Embryonic facial prominence (tissue), 1 donor: Measurements from ENCODE around the gene BTBD6.

ENCODE experiments used
- DNase-seq: peaks from one replicate; pipeline ENCODE4 v3.0.0-alpha.2; 2016; ENCODE audit errors: extremely low spot score

The BTBD6 gene

DNA sequence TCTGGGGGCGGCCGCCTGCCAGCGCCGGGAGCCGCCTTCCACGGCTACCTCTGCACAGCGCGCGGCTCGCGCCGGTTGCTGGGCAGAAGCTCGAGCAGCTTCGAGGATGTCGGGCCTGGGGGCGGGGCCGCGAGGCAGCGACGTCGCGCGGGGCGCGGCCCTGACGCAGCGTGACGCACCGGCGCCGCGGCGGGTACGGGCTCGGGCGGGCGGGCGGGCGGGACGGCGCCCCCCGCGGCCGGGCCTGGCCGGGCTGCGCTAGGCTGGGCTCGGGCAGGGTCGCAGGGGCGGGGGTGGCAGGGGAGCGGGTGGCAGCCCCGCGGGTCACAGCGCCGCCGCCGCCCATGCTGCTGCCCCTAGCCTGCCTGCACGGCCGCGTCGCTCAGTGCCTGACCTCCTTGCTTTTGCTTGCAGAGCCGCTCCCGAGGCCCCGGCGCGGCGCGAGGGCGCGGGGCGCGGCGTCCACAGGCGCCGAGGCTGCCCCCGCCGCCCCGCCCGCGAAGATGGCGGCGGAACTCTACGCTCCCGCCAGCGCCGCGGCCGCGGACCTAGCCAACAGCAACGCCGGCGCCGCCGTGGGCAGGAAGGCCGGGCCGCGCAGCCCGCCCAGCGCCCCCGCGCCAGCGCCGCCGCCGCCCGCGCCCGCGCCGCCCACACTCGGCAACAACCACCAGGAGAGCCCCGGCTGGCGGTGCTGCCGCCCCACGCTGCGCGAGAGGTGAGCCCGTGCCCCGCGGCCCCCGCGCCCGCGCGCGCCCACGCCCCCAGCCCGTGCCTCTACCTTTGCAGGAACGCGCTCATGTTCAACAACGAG is at the start of gene BTBD6:
TSS of gene BTBD6 (plus strand) at position 166 of the 814 bp plus-strand sequence. CDS start at position 345, 179 bp downstream.
- DNase-seq = peak; percentile 57

DNA sequence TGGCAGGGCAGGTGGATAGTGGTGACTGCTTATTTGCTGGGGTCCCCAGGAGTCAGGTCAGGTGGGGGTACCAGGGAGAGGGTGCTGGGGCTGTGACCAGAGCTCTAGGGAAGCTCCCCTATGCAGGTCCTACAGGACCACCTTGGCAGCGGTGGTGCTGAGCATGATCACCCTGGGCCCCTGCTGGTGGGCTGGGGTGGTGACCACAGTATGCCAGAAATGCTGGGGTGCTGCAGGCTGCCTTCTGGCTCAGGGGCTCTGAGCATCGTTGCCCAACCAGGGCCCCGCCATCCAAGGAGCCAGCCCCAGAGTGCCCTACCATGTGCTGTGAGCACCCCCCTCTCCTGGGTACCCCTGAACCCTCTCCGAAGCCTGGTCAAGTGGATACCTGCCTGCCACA is 49.7 kb upstream of the BTBD6 start:
- no peak for DNase-seq

DNA sequence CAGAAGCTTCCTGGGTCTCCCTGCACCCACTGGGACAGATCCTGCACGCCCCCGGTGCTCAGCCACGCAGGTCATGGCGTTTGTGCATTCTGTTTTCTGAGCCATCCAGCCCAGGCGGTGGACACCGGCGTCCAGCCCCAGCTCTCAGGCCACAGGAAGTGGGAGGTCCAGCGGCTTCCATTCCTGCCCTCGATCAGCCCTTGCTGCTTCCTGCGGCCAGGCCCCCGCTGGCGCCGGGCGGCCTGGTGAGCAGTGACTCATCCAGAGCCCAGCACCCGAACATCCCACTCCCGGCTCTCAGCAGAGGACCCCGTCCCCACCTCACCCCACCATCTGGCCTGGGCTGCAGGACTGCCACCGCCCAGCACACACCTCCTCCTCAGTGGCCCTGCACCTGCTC is 49.2 kb upstream of the BTBD6 start:
- no peak for DNase-seq

DNA sequence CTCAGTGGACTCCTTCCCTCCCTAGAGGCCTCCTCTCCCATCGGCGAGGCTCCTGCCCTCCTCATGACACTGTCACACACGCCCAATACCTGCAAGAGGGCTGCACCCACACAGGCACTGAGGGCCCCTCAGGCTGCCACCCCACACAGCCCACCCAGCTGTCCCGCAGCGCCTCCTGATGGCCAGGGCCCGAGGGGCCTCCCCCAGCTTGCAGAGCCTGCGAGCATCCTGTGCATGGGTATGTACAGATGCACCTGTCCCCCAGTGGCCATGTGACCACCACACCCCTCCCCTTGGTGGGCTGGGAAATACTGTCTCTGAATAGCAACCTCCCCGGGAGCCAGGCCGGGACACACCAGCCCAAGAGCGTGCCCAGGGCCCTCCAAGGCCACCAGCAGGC is 48.3 kb upstream of the BTBD6 start:
- no peak for DNase-seq

DNA sequence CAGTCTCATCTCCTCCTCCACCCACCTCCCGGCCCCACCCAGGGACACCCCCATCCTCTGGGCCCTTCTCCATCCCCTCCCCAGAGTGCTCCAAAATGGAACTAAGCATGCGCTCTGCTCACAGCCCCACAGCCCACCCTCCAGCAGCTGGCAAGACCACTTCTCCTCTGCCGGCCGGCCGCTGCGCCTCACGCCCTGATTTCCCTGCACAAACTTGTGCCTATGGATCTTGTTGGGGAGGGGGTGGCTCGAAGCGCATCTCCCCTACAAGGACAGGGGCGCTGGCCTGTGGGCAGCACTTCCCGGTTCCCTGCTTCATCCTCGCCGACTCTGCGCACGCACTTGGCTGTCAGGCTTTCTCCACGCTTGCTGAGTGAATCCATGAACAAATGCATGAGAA is 47.7 kb upstream of the BTBD6 start:
- no peak for DNase-seq

DNA sequence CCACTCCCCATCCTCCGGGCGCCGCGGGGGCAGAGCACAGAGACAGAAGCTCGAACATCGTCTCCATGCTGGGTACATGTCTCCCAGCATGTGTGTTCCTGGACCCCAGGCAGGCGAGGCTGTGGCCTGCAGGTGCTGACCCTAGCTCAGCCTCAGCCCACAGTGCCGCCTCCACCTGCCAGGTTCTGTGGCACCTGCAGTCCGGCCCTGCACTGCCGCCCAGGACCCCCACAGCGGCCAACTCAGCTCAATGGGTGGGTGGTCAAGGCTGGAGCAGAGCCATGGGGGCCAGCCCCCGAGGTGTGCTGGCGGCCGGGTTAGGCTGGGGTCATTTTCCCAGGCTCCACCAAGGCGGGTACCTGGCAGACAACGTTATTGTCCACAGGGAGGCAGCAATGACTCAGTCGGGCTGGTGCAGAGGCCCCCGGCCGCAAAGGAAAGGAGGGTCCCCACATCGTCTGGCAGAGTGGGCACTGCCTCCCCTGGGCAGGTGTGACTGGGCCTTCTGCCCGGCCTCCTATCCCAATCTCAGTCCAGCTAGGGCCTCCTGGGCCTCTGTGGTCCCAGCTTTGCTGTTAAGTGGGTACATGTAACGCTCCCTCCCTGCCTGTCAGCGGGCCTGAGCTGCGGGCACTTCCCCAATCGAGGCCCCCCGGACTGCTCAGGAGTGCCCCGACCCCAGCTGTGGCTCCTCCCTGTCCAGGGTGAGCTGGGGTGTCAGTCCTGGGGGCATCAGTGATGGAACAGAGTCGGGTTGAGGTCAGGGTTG is 47.0 kb upstream of the BTBD6 start:
- DNase-seq = no peak

DNA sequence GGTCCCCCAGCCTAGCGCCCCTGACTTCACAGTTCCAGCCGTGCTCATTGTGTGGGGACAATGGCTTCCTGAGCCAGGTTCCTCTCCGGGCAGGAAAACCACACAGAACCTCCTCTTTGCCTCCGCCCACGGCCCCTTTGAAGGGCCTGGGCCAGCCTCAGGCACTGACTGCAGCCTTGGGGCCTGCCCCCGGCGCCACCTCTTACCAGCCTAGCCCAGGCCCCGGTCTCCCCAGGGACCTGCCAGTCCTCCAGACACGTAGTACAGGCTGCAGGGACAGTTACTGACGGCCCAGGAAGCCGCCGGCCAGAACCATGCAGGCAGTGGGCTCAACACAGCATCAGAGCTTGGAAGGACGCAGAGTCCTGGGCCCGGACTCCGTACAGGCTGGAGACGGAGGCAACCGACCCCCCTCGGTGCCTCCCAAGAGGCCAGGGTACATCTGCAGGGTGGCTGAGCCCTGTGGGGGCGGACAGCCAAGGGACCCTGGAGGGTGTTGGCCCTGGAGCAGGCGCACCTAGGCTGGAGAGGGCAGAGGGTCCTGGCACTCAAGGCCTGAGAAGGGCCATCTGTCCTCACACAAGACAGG is 46.3 kb upstream of the BTBD6 start:
- no peak for DNase-seq

DNA sequence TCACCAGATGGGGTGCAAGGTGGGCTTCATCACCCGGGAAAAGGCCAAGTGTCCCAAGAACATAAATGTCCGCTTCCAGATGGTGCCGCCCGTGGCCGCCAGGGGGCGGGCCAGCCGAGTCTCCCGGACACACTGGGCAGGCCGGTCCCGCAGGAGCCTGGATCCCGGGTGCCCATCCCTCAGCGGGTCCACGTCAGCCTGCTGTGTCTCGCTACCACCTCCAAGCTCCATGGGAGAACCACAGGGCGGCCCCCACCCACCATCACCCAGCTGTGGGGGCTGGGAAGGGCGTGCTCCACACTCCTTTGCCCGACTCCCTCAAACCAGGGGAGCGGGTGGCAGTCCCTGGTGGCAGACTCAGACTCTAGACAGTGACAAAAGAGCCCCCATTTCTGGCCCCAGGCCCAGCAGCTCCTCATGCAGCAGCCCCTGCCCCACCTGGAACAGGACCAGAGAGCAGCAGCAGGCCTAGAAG is 45.2 kb upstream of the BTBD6 start:
- no peak for DNase-seq

DNA sequence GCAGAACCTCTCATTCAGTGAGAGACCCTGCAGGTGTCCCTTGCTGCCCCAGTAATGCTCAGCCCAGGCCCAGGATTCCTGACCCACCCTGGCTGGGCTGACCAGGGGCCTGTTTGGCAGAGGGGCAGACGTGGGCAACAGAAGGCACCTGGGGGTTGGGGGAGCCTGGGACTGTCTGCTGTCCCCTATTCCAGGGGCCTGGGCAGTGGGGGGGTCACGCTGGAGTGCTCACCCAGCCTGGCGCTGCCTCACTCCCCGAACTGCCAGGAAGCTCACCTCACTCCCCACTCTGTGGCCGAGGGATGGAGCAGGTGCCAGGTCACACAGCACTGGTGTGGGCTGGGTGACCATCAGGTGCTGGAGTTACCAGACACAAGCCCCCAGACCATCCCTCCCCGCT is 44.6 kb upstream of the BTBD6 start:
- no peak for DNase-seq

DNA sequence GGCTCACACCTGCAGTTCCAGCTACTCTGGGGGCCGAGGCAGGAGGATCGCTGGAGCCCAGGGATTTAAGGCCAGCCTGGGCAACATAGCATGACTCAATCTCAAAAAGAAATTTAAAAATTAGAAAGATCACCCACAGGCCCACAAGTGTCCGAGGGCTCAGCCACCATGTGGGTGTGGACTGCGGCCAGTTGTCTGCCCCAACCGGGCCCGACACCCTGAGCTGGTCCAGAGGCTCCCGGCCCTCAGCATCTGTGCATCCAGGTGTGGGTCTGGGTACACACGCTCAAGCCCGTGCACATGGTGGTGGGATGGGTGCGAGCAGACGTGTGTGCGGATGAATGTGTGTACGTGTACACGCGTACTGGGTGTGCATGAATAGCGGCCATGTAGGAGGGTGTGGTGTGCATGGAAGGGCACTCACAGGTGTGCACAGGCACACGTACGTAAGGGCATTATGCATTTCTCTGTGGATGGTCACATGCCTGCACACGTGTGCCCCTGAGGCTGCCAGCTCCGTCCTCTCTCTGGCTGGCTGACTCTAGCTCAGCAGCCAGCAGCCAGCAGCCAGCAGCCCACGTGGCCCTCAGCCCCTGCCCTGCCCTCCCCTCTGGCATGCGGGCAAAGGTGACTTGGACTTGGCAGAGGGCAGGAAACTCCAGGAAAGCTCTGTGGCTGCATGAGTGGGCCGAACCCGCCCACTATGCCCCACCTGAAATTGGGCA is 44.0 kb upstream of the BTBD6 start:
- no peak for DNase-seq

DNA sequence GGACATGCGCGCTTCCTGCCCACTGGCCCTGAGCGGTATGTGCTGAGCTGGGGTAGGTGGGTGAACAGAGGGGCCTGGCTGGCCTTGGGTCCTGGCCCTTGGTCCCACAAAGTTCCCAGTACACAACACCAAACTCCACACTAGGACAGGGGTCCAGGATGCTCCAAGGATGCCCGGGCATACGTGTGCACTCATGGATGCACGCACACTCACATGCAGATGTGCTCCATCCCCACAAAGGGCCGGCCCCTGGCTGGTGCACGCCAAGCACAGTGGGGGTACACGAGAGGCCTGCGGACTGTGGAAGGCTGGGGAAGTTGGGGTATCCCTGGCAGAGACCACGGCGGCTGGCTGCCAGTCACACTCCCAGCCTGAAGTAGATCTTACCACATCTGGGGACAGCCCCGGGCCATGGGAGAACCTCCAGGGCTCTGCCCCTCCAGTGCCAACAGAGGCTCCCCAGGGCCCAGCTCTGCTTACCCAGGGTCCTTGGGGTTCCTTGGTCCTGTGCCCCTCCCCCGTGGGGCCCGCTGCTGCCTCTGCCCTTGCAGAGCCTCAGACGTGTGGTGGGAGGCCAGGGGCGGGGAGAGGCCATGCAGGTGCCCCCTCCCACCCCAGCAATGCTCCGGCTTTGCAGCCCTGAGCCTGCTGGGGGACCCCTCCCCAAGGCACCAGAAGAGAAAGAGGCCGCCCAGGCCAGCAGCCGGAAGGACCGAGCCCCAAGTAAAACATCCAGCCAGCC is 43.2 kb upstream of the BTBD6 start:
- no peak for DNase-seq

DNA sequence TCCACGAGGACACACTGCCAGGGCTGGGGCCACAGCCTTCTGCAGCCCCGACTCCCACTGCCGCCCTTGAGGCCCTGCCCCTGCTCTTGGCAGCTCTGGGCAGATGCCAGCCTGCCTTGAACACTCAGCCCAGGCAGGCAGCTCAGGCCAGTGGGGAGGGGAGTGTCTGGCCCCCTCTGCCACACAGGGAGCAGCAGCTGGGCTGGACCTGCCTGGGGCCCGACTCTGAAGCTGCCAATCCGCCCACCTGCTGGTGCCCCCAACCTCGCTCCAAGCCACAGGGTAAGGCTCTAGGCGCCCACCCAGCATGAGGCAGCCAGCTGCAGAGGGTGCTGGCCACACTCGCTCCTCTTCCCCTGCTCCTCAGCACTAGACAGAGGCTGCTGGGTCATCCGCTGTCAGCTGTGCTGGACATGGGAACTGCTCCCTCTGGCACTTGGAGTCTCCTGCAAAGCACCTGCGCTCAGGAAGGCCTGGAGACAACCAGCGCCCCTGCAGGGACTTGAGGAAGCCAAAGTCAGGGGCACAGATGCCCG is 42.6 kb upstream of the BTBD6 start:
- no peak for DNase-seq

DNA sequence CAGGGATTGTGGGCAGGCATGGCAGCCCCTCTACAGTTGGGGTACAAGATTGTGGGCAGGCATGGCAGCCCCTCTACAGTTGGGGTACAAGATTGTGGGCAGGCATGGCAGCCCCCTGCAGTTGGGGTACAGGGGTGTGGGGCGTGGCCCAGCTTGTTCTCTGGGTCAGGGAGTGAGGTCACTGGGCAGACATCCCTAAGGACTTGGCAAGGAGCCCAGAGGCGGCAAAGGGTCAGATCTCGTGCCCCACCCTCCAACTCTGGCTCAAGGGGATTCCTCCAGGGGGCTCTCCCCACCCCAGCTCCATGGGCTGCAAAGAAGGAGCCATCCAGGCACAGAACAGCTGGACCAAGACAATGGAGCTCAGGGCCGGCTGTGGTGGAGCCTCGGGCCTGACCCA is 41.5 kb upstream of the BTBD6 start:
- no peak for DNase-seq

DNA sequence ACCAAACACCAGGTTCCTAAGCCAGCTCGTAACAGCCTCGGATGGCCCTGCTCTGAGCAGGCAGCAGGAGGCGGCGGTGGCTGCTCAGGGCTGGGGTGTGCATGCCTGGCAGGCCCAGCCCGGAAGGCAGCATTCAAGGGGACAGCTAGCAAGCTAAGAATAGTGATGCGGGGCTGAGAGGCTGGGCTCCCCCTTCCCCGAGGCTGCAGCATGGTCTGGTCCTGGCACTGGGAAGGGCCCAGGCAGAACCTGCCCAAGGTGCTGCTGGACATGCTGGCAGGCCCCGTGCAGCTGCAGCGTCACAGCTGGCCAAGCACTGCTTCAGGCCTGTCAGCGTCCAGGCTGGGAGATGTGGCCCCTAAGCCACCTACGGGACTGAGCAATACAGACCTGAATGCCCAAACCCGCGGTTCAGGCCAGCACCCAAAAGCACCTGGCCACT is 40.9 kb upstream of the BTBD6 start:
- no peak for DNase-seq

DNA sequence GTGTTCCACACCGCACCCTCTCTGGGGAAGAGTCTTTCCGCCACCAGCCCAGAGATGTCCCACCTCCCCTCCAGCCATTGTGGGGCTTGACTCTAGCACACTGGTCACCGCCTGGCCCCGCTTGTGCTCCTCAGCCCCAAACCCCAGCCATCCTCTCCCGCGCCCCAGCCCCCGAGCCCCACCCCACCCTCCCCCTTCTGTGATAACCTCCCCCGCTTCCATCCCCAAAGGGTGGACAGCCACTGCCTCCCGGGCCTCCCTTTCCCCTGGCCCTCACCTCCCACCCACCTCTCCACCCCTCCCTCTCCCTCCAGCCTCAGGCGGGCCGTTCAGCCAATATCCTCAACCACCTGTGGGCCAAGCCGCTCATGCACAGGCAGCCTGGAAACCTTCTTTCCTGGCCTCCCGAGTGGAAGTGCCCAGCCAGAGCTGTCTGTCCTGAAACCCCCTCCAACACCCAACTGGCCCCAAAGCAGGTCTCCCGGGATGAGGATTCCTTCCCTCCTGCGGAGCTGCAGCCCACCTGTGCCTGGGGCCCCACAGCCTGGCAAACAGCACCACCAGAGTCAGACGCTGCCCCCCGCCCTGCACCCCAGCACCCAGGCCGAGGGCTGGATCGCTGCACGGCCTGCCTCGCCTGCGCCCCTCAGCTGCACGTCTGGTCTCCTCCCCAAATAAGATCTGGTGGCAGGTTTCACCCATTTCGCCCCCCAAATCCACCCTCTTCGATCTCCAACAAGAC is 40.2 kb upstream of the BTBD6 start:
- no peak for DNase-seq

DNA sequence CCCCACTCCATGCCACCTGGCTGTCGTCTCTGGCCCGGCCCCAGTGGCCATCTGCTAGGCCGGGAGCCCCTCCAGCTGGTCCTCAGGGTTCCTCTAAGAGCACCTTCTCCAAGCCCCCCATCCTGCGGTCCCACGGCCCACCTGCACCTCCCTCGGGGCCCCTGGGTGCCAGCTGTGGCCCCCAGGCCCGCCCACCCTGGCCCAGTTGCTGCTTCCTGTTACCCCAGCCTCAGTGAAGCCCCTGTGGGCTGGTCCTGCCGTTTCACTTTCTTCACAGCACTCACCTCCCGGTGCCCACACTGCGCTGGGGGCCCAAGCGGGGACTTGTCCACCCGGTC is 39.6 kb upstream of the BTBD6 start:
- DNase-seq = no peak

DNA sequence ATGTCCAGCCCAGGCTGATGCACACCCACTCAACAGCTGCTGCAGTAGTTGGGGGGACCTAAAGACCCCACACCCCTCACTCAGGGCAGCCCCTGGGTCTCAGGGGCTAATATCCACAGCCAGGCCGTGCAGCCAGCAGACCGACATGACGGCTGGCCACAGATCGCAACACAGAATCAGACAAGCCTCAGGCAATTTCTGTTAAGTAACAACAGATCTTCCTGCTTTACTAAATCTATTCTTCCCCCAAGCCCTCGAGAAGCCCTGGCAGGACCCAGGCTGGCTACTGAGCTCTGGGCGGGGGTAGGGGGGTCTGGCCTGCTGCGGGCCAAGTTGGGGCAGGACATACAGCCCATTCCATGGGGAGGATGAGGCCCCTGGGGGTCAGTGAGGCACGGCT is 39.2 kb upstream of the BTBD6 start:
- DNase-seq = no peak

DNA sequence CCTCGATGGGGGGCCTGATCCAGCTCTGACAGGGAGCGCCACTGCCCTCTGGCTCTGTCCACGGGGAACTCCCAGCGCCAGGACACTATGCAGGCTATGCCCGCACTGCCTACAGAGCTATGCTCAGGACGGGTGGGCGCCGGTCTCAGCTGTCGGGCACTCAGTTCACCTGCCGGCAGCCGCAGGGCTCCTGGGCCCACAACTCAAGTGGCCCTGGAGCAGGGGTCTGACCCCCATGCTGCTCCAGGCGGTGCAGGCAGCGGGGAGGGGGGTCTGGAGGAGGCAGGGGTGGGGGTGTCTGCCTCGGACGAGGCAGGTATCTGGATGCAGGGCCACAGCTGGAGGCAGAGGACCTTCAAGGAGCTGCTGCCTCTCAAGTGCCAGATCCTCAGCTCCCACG is 38.7 kb upstream of the BTBD6 start:
- no peak for DNase-seq

DNA sequence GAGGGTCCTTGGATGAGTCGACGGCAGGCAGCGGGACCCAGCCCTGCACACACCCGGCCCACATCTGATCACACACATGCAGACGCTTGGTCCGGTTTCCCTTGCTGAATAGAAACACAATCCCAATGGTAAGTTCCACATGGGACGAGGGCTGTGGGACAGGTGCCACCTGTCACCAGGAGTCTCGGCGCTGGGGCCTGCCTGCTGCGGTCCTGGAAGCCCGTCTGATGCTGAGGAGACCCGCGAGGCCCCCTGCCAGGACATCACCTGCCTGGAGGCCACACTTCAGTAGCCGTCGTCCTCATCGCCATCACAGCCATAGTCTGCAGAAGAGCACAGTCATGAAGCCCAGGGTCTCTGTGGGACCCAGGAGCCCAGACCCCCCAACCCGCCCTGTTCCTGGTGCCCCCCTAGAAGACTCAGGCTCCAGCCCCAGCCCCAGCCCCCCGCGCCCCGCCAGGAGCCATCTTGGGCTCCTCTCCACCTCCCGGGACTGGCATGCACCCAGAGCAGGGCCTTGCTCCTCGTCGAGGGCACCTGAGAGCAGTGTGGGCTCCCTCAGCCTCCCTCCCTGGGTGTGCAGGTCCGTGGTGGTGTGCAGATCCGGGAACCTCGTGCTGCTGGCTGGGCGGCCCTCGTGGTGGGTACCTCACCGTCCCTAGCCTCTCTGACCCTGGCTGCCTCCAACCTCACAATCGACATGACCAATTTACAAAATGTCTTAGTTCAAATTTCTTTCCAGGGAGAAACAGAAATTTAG is 37.9 kb upstream of the BTBD6 start:
- DNase-seq = no peak
